GM23338 (cell line): ENCODE data around the gene GPR22.

Experiments
- EZH2phosphoT487 ChIP-seq: fragments of 200-600 bp; sonication (generic); IDR thresholded peaks from one replicate; pipeline ENCODE4 v1.8.1; 2018; ENCODE audit warnings: antibody characterized with exemption; ENCODE audit not compliant: unreplicated experiment
- TF ChIP-seq, protein P1 (sequence below), 2 experiments: fragments of 200-600 bp in 1 of 2; sonication (generic) in 1 of 2; conservative IDR thresholded peaks; 2 replicates each; pipeline versions ENCODE4 v1.5.1 to v1.6.1; 2016 to 2017; ENCODE audit warnings: antibody characterized with exemption in 2 of 2, low read depth in 2 of 2, mild to moderate bottlenecking in 2 of 2, moderate library complexity in 1 of 2

DNA sequence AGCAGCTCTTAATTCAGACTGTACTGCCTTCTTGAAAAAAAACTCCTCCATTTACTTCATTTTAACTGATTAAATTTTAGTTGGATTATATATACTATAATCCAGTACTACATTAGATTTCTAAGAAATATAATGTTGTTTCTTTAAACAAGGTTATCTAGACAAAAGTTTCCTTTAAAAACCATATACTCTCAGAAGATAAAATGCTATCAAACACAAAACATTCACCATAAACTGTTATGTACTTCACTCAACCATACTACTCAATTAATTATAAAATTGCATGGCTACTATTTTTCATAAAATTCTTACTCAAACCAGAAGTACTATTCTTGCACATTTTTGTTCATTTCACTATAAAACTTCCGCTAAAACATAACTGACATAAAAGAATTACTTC, 12.7 kb downstream of the GPR22 start:
- TF ChIP-seq EZH2phosphoT487: no peak
- TF ChIP-seq, protein P1, sequence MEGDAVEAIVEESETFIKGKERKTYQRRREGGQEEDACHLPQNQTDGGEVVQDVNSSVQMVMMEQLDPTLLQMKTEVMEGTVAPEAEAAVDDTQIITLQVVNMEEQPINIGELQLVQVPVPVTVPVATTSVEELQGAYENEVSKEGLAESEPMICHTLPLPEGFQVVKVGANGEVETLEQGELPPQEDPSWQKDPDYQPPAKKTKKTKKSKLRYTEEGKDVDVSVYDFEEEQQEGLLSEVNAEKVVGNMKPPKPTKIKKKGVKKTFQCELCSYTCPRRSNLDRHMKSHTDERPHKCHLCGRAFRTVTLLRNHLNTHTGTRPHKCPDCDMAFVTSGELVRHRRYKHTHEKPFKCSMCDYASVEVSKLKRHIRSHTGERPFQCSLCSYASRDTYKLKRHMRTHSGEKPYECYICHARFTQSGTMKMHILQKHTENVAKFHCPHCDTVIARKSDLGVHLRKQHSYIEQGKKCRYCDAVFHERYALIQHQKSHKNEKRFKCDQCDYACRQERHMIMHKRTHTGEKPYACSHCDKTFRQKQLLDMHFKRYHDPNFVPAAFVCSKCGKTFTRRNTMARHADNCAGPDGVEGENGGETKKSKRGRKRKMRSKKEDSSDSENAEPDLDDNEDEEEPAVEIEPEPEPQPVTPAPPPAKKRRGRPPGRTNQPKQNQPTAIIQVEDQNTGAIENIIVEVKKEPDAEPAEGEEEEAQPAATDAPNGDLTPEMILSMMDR (conservative IDR thresholded peaks at IDR 0.05; ENCODE audit: low read depth in 2 of 2): no peak
